IPS-18a (cell line): ENCODE data around the gene ADIPOQ.
A peak's percentile ranks its signal among the peaks of the same experiment; 100 is the strongest.
"Not testable (repeated sequence)": the region's sequence is repeated elsewhere in the genome, so short reads cannot be mapped to it uniquely, and the experiment has no call there.

Source experiments
- H3K27ac ChIP-seq: one replicate; pipeline ENCODE4 v1.5.1; 2013; ENCODE audit warnings: low read length
- H3K27me3 ChIP-seq: one replicate; pipeline ENCODE4 v1.6.1; 2013; ENCODE audit warnings: mild to moderate bottlenecking, low read length; ENCODE audit not compliant: control insufficient read depth, insufficient read depth
- H3K36me3 ChIP-seq: one replicate; pipeline ENCODE4 v1.6.1; 2013; ENCODE audit warnings: low read depth, low read length; ENCODE audit not compliant: control insufficient read depth
- H3K4me1 ChIP-seq: one replicate; pipeline ENCODE4 v1.6.1; 2013; ENCODE audit warnings: low read depth, low read length; ENCODE audit not compliant: control insufficient read depth
- H3K4me3 ChIP-seq: one replicate; pipeline ENCODE4 v1.5.1; 2013; ENCODE audit warnings: low read length
- H3K9ac ChIP-seq: one replicate; pipeline ENCODE4 v1.6.1; 2013; ENCODE audit warnings: mild to moderate bottlenecking, low read length, moderate library complexity
- H3K9me3 ChIP-seq: one replicate; pipeline ENCODE4 v1.6.1; 2013; ENCODE audit warnings: low read depth, low read length; ENCODE audit not compliant: control insufficient read depth

ADIPOQ gene

GRCh38 chr3:186818516-186818915 is 24.0 kb upstream of the ADIPOQ start:
- Histone ChIP-seq H3K9me3 (no peaks in the 10 kb centered on the region), H3K4me1 (peaks cover 8% of the 10 kb centered on the region), H3K4me3 (no peak overlapping the region), H3K36me3 (no peaks in the 10 kb centered on the region), H3K27ac (no peak overlapping the region), H3K27me3 (no peaks in the 10 kb centered on the region), H3K9ac (no peak overlapping the region)

- H3K27ac ChIP-seq = no peak overlapping the region
- peaks cover 8% of the 10 kb centered on the region for H3K4me1 ChIP-seq
- H3K9ac ChIP-seq = no peak overlapping the region
- peaks cover under 1% of the 10 kb centered on the region for H3K27me3 ChIP-seq
- H3K36me3 ChIP-seq = no peaks in the 10 kb centered on the region
- no peak overlapping the region for H3K4me3 ChIP-seq
- no peaks in the 10 kb centered on the region for H3K9me3 ChIP-seq
These were observed 23.6 kb upstream of the ADIPOQ start for GRCh38 chr3:186818956-186819355.

GRCh38 chr3:186821429-186822387 is 20.8 kb upstream of the ADIPOQ start:
- no peak overlapping the region for H3K4me3 ChIP-seq
- no peaks in the 10 kb centered on the region for H3K9me3 ChIP-seq
- peaks cover 20% of the 10 kb centered on the region for H3K4me1 ChIP-seq
- H3K27me3 ChIP-seq = peaks cover 25% of the 10 kb centered on the region
- no peaks in the 10 kb centered on the region for H3K36me3 ChIP-seq
- no peak overlapping the region for H3K9ac ChIP-seq
- H3K27ac ChIP-seq = no peak overlapping the region

GRCh38 chr3:186822388-186822759 is 20.1 kb upstream of the ADIPOQ start:
- not testable (repeated sequence) for H3K4me3 ChIP-seq, H3K27ac ChIP-seq, H3K9me3 ChIP-seq, H3K9ac ChIP-seq, H3K36me3 ChIP-seq
- H3K4me1 ChIP-seq = peaks cover 20% of the 10 kb centered on the region
- peaks cover 26% of the 10 kb centered on the region for H3K27me3 ChIP-seq

- Histone ChIP-seq H3K4me3 (no peak overlapping the region), H3K9me3 (no peaks in the 10 kb centered on the region), H3K4me1 (peaks cover 20% of the 10 kb centered on the region), H3K27me3 (peaks cover 36% of the 10 kb centered on the region), H3K36me3 (no peaks in the 10 kb centered on the region), H3K9ac (no peak overlapping the region), H3K27ac (no peak overlapping the region)
These were observed 19.1 kb upstream of the ADIPOQ start for GRCh38 chr3:186823386-186823785.

GRCh38 chr3:186824430-186825139 is 17.9 kb upstream of the ADIPOQ start:
- no peaks in the 10 kb centered on the region for H3K36me3 ChIP-seq
- H3K4me1 ChIP-seq = peaks cover 23% of the 10 kb centered on the region
- H3K27ac ChIP-seq = no peak overlapping the region
- H3K4me3 ChIP-seq = peak overlapping the region; percentile 39
- H3K27me3 ChIP-seq = peaks cover 47% of the 10 kb centered on the region
- H3K9me3 ChIP-seq = no peaks in the 10 kb centered on the region
- H3K9ac ChIP-seq = no peak overlapping the region

GRCh38 chr3:186825294-186825821 is 17.2 kb upstream of the ADIPOQ start:
- Histone ChIP-seq H3K27ac (no peak overlapping the region), H3K9ac (no peak overlapping the region), H3K27me3 (peaks cover 55% of the 10 kb centered on the region), H3K36me3 (no peaks in the 10 kb centered on the region), H3K4me3 (peak overlapping the region; percentile 56), H3K4me1 (peaks cover 23% of the 10 kb centered on the region), H3K9me3 (no peaks in the 10 kb centered on the region)

GRCh38 chr3:186825872-186826409 is 16.6 kb upstream of the ADIPOQ start:
- Histone ChIP-seq H3K9me3 (no peaks in the 10 kb centered on the region), H3K9ac (no peak overlapping the region), H3K4me1 (peaks cover 23% of the 10 kb centered on the region), H3K36me3 (no peaks in the 10 kb centered on the region), H3K27me3 (peaks cover 58% of the 10 kb centered on the region), H3K4me3 (peak overlapping the region; percentile 56), H3K27ac (no peak overlapping the region)

GRCh38 chr3:186826410-186826975 is 16.0 kb upstream of the ADIPOQ start:
- Histone ChIP-seq H3K36me3 (no peaks in the 10 kb centered on the region), H3K4me3 (peak overlapping the region; percentile 56), H3K9ac (no peak overlapping the region), H3K4me1 (peaks cover 23% of the 10 kb centered on the region), H3K27ac (no peak overlapping the region), H3K9me3 (no peaks in the 10 kb centered on the region), H3K27me3 (peaks cover 58% of the 10 kb centered on the region)

GRCh38 chr3:186826976-186827857 is 15.3 kb upstream of the ADIPOQ start:
- no peaks in the 10 kb centered on the region for H3K9me3 ChIP-seq
- H3K27ac ChIP-seq = no peak overlapping the region
- peaks cover 58% of the 10 kb centered on the region for H3K27me3 ChIP-seq
- no peaks in the 10 kb centered on the region for H3K36me3 ChIP-seq
- peak overlapping the region; percentile 56 for H3K4me3 ChIP-seq
- H3K9ac ChIP-seq = peak overlapping the region; percentile 38
- peaks cover 23% of the 10 kb centered on the region for H3K4me1 ChIP-seq
